H1 (cell line): Measurements from ENCODE around the gene FBXO41. TPM values are rescaled to one million over a fixed set of nuclear protein-coding genes. Genes with fewer than 3 reads are reported as not detected.

Source experiments
- BRCA1 ChIP-seq: IDR thresholded peaks from 2 replicates; pipeline ENCODE4 v1.6.1; 2012; ENCODE audit warnings: low read depth, low read length, improper control_type of control experiment
- CBX8 ChIP-seq: fragments of 300-800, 300-1000 bp; sonication (generic); IDR thresholded peaks from 2 replicates; pipeline ENCODE4 v1.7.1; 2016; ENCODE audit warnings: low read depth, low read length, borderline replicate concordance
- CHD2 ChIP-seq: IDR thresholded peaks from 2 replicates; pipeline ENCODE4 v1.6.1; 2012; ENCODE audit warnings: low read length, improper control_type of control experiment
- KDM5A ChIP-seq: fragments of 200-600 bp; IDR thresholded peaks from 2 replicates; pipeline ENCODE4 v1.7.1; 2012; ENCODE audit warnings: mild to moderate bottlenecking, low read length, inconsistent platforms, mixed read lengths
- POLR2A ChIP-seq, 2 experiments: IDR thresholded peaks; 1 replicate in 1 of 2; 2 replicates in 1 of 2; pipeline ENCODE4 v1.6.1; 2011; ENCODE audit warnings: low read depth in 2 of 2, low read length in 2 of 2, mild to moderate bottlenecking in 2 of 2; ENCODE audit errors: control extremely low read depth in 1 of 2
- SIN3A ChIP-seq, 2 experiments: IDR thresholded peaks in 1 of 2; conservative IDR thresholded peaks in 1 of 2; 2 replicates each; pipeline ENCODE4 v1.6.1; 2011 to 2012; ENCODE audit warnings: low read length in 2 of 2, improper control_type of control experiment in 1 of 2, low read depth in 1 of 2, mild to moderate bottlenecking in 1 of 2
- SIX5 ChIP-seq: IDR thresholded peaks from 2 replicates; pipeline ENCODE4 v1.6.1; 2011; ENCODE audit warnings: mild to moderate bottlenecking, low read depth, low read length
- polyA plus RNA-seq, 7 experiments: library from polyadenylated mRNA; depleted of rRNA in 3 of 7; stranded (reverse) in 5 of 7; unstranded in 2 of 7; fragments of >200 nt in 5 of 7; fragments of 200-250 nt in 2 of 7; gene quantifications; 1 replicate in 5 of 7; 2 replicates in 1 of 7; 4 replicates in 1 of 7; pipeline versions ENCODE4 v1.2.1 to v1.2.3, GENCODE V29; 2011 to 2013; ENCODE audit warnings: missing spikeins in 2 of 7, mixed read lengths in 2 of 7
- total RNA-seq: library from RNA; stranded (reverse); fragmentation: NEBNext Ultra II Directional; extraction: Animal tissue kit (Norgen Biotek cat#: 25700); gene quantifications from 2 replicates; pipeline ENCODE4 v1.2.1, GENCODE V29; 2021
- TF ChIP-seq, protein P1 (sequence below): fragments of 300-600 bp; sonication (generic); IDR thresholded peaks from 2 replicates; pipeline ENCODE4 v1.7.1; 2012; ENCODE audit warnings: low read length, moderate library complexity, mild to moderate bottlenecking, inconsistent platforms; ENCODE audit not compliant: insufficient replicate concordance
- TF ChIP-seq, protein P2 (sequence below): IDR thresholded peaks from 2 replicates; pipeline ENCODE4 v1.6.1; 2011; ENCODE audit warnings: low read depth, mild to moderate bottlenecking, low read length; ENCODE audit not compliant: insufficient read depth

FBXO41 gene
- total and polyA plus RNA-seq, 2 of the 8 experiments (the other 6 are each of a cell fraction or from before 2014, with no cell fraction given), result 11.2 to 14.3 TPM

DNA sequence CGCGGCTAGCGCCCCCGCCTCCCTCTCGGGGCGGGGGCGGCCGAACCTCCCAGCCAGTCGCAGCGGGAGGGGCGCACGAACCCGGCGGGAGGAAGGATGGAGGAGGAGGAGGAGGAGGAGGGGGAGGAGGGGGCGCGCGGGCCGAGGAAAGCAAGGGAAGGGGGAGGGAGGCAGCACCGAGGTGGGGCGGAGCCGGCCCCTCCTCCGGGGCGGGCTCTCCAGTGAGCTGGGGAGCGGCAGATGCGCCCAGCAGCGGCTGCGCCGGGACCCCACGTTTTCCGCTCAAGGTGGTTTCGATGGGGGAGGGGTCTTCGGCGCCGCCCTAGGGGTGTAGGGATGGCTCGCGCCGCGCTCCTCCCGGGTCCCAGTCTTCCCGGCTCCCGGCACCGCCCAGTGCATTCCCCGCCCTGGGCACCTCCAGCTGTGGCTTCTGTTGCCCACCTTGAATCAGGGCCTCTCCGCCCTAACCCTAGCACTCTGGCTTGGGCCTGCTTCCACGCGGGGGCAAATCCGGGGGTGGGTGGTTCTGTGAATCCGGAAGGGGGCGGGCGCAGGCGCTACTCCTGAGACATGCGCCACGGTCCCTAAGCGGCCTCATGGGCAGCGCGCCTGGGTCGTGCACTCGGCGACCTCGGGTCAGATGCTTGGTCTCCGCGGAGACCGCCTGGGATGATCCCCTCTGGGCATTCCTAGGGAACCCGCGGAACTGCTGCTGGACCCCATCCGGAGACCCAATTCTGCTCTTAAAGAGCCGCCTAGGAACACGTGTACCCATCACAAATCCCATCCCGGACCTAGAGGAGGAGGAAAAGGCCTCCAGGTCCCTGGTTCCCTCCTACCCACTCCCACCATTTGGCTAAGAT lies at the start of gene FBXO41 (continued):
- TF ChIP-seq, protein P1, sequence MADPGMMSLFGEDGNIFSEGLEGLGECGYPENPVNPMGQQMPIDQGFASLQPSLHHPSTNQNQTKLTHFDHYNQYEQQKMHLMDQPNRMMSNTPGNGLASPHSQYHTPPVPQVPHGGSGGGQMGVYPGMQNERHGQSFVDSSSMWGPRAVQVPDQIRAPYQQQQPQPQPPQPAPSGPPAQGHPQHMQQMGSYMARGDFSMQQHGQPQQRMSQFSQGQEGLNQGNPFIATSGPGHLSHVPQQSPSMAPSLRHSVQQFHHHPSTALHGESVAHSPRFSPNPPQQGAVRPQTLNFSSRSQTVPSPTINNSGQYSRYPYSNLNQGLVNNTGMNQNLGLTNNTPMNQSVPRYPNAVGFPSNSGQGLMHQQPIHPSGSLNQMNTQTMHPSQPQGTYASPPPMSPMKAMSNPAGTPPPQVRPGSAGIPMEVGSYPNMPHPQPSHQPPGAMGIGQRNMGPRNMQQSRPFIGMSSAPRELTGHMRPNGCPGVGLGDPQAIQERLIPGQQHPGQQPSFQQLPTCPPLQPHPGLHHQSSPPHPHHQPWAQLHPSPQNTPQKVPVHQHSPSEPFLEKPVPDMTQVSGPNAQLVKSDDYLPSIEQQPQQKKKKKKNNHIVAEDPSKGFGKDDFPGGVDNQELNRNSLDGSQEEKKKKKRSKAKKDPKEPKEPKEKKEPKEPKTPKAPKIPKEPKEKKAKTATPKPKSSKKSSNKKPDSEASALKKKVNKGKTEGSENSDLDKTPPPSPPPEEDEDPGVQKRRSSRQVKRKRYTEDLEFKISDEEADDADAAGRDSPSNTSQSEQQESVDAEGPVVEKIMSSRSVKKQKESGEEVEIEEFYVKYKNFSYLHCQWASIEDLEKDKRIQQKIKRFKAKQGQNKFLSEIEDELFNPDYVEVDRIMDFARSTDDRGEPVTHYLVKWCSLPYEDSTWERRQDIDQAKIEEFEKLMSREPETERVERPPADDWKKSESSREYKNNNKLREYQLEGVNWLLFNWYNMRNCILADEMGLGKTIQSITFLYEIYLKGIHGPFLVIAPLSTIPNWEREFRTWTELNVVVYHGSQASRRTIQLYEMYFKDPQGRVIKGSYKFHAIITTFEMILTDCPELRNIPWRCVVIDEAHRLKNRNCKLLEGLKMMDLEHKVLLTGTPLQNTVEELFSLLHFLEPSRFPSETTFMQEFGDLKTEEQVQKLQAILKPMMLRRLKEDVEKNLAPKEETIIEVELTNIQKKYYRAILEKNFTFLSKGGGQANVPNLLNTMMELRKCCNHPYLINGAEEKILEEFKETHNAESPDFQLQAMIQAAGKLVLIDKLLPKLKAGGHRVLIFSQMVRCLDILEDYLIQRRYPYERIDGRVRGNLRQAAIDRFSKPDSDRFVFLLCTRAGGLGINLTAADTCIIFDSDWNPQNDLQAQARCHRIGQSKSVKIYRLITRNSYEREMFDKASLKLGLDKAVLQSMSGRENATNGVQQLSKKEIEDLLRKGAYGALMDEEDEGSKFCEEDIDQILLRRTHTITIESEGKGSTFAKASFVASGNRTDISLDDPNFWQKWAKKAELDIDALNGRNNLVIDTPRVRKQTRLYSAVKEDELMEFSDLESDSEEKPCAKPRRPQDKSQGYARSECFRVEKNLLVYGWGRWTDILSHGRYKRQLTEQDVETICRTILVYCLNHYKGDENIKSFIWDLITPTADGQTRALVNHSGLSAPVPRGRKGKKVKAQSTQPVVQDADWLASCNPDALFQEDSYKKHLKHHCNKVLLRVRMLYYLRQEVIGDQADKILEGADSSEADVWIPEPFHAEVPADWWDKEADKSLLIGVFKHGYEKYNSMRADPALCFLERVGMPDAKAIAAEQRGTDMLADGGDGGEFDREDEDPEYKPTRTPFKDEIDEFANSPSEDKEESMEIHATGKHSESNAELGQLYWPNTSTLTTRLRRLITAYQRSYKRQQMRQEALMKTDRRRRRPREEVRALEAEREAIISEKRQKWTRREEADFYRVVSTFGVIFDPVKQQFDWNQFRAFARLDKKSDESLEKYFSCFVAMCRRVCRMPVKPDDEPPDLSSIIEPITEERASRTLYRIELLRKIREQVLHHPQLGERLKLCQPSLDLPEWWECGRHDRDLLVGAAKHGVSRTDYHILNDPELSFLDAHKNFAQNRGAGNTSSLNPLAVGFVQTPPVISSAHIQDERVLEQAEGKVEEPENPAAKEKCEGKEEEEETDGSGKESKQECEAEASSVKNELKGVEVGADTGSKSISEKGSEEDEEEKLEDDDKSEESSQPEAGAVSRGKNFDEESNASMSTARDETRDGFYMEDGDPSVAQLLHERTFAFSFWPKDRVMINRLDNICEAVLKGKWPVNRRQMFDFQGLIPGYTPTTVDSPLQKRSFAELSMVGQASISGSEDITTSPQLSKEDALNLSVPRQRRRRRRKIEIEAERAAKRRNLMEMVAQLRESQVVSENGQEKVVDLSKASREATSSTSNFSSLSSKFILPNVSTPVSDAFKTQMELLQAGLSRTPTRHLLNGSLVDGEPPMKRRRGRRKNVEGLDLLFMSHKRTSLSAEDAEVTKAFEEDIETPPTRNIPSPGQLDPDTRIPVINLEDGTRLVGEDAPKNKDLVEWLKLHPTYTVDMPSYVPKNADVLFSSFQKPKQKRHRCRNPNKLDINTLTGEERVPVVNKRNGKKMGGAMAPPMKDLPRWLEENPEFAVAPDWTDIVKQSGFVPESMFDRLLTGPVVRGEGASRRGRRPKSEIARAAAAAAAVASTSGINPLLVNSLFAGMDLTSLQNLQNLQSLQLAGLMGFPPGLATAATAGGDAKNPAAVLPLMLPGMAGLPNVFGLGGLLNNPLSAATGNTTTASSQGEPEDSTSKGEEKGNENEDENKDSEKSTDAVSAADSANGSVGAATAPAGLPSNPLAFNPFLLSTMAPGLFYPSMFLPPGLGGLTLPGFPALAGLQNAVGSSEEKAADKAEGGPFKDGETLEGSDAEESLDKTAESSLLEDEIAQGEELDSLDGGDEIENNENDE, result no peak
- TF ChIP-seq, protein P2, sequence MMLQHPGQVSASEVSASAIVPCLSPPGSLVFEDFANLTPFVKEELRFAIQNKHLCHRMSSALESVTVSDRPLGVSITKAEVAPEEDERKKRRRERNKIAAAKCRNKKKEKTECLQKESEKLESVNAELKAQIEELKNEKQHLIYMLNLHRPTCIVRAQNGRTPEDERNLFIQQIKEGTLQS, result no peak
- 0 out of 4 replicates have a peak, but pooled peaks of 1 of the 2 experiments have one; percentile 35 for TF ChIP-seq SIN3A (conservative IDR thresholded peaks at IDR 0.05 in 1 of 2, IDR thresholded peaks at IDR 0.05 in 1 of 2; ENCODE audit: low read depth in 1 of 2, low read length in 2 of 2)
- no peak for TF ChIP-seq BRCA1
- TF ChIP-seq CBX8, result no peak
- no peak for TF ChIP-seq SIX5
- TF ChIP-seq KDM5A, result no peak
- TF ChIP-seq POLR2A (IDR thresholded peaks at IDR 0.05; ENCODE audit: control extremely low read depth in 1 of 2, low read depth in 2 of 2, low read length in 2 of 2), result peak in 1 of 2 experiments; percentile 68; a peak in 2 of 3 replicates
- TF ChIP-seq CHD2, result no peak
